BJ (cell line): ENCODE data around the gene PLEKHA7. TPM values are rescaled to one million over a fixed set of nuclear protein-coding genes. Genes with fewer than 3 reads are reported as not detected.

ENCODE experiments used
- CTCF ChIA-PET: fragments of 350-600 bp; formaldehyde crosslinking; extraction: SDS; loops from one replicate; lab custom pipeline; 2021; ENCODE audit warnings: antibody characterized with exemption, inconsistent platforms; lab: Yijun Ruan, JAX
- POLR2A ChIA-PET: fragments of 300-600 bp; sonication (Branson Sonifier 250); formaldehyde crosslinking; extraction: SDS; loops from one replicate; lab custom pipeline; 2021; ENCODE audit warnings: antibody characterized with exemption; lab: Charles Lee
- DNase-seq: peaks from one replicate; pipeline ENCODE4 v3.0.0-alpha.2; 2011; ENCODE audit warnings: low read depth
- H3K27me3 ChIP-seq: 2 replicates; pipeline ENCODE4 v1.6.0; 2011; ENCODE audit warnings: low read length; ENCODE audit not compliant: control insufficient read depth, insufficient read depth
- H3K36me3 ChIP-seq: 2 replicates; pipeline ENCODE4 v1.5.1; 2011; ENCODE audit warnings: low read length; ENCODE audit not compliant: control insufficient read depth, insufficient read depth
- H3K4me3 ChIP-seq: 2 replicates; pipeline ENCODE4 v1.5.1; 2011; ENCODE audit warnings: low read depth, mild to moderate bottlenecking, control low read depth, low read length
- polyA plus RNA-seq: library from polyadenylated mRNA; depleted of rRNA; stranded (reverse); fragments of >200 nt; gene quantifications from 2 replicates; pipeline ENCODE4 v1.2.3, GENCODE V29; 2011
- TF ChIP-seq, protein P1 (sequence below): IDR thresholded peaks from 2 replicates; pipeline ENCODE4 v1.5.1; 2011; ENCODE audit warnings: low read depth, mild to moderate bottlenecking, control low read depth, inconsistent platforms, low read length, moderate library complexity; ENCODE audit not compliant: insufficient read depth

The PLEKHA7 gene
- polyA plus RNA-seq, 1 experiment: 0.04 TPM

DNA sequence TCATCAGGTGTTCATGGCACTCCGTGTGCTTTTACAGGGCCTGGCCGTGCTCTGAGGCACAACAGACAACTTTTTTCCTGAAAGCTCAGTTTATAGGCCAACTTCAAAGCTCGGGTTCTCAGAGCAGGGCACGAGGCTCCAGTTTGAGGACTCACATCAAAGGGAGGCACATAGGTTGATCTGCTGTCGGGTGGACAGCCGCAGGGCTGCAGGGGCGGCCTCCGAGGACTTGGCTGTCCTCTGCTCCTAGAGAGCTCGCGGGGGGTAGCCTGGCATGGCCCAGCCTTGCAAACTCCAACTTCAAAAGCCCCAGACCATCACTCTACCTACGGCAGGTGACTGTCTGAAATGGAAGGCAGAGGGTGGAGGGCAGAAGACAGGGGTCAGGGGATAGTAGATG lies 244.2 kb downstream of the PLEKHA7 start:
- POLR2A ChIA-PET: no interaction called here
- DNase-seq: no peak
- TF ChIP-seq, protein P1, sequence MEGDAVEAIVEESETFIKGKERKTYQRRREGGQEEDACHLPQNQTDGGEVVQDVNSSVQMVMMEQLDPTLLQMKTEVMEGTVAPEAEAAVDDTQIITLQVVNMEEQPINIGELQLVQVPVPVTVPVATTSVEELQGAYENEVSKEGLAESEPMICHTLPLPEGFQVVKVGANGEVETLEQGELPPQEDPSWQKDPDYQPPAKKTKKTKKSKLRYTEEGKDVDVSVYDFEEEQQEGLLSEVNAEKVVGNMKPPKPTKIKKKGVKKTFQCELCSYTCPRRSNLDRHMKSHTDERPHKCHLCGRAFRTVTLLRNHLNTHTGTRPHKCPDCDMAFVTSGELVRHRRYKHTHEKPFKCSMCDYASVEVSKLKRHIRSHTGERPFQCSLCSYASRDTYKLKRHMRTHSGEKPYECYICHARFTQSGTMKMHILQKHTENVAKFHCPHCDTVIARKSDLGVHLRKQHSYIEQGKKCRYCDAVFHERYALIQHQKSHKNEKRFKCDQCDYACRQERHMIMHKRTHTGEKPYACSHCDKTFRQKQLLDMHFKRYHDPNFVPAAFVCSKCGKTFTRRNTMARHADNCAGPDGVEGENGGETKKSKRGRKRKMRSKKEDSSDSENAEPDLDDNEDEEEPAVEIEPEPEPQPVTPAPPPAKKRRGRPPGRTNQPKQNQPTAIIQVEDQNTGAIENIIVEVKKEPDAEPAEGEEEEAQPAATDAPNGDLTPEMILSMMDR: no peak
- H3K27me3 ChIP-seq: peaks cover 20% of the 10 kb centered on the region
- H3K4me3 ChIP-seq: no peak overlapping the region
- H3K36me3 ChIP-seq: no peaks in the 10 kb centered on the region
- CTCF ChIA-PET: interaction anchor here (0.7 to 1.6 kb wide), 3 partner anchors 16 to 24 kb away, joined by 3 to 4 read pairs (median 3); no protein-coding TSS in a partner anchor

DNA sequence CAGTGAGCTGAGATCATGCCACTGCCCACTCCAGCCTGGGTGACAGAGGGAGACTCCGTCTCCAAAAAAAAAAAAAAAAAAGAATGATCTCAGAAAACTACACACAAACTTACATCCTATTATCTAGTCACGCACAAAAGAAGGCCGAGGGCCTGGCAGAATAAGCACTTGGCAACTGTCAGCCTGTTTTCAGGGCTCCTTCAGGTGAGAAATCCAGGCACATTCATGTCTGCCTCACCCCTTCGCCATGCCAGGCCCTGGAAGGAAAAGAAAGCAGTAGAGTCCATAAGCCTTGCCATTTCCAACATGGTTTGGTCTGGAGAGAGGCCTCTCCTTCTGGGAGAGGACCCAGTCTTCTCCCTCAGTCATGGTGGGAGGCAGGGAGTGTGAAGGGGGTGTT lies 244.8 kb downstream of the PLEKHA7 start:
- H3K4me3 ChIP-seq: no peak overlapping the region
- no peaks in the 10 kb centered on the region for H3K36me3 ChIP-seq
- ChIA-PET POLR2A (no interaction called here), CTCF (interaction anchor here (0.7 to 1.3 kb wide), 2 partner anchors 16 to 19 kb away, joined by 3 read pairs; no protein-coding TSS in a partner anchor)
- no peak for DNase-seq
- TF ChIP-seq, protein P1: no peak
- H3K27me3 ChIP-seq: peaks cover 17% of the 10 kb centered on the region

GRCh38 chr11:16767957-16768356 lies 246.3 kb downstream of the PLEKHA7 start:
- no peak overlapping the region for H3K4me3 ChIP-seq
- ChIA-PET CTCF (interaction anchor here (1.1 to 1.2 kb wide), 2 partner anchors 15 to 18 kb away, joined by 4 to 5 read pairs; no protein-coding TSS in a partner anchor), POLR2A (no interaction called here)
- no peaks in the 10 kb centered on the region for H3K36me3 ChIP-seq
- peaks cover 13% of the 10 kb centered on the region for H3K27me3 ChIP-seq
- DNase-seq: no peak
- TF ChIP-seq, protein P1: no peak

GRCh38 chr11:16767137-16767536 lies 247.1 kb downstream of the PLEKHA7 start:
- ChIA-PET POLR2A (no interaction called here), CTCF (interaction anchor here (1.1 to 1.2 kb wide), 2 partner anchors 15 to 19 kb away, joined by 4 to 5 read pairs; no protein-coding TSS in a partner anchor)
- Histone ChIP-seq H3K27me3 (peaks cover 12% of the 10 kb centered on the region), H3K36me3 (no peaks in the 10 kb centered on the region), H3K4me3 (no peak overlapping the region)
- TF ChIP-seq, protein P1: no peak
- no peak for DNase-seq

GRCh38 chr11:16764888-16765287 lies 249.3 kb downstream of the PLEKHA7 start:
- Histone ChIP-seq H3K27me3 (peaks cover 12% of the 10 kb centered on the region; the same call in 1 of the 2 replicates), H3K4me3 (no peak overlapping the region), H3K36me3 (no peaks in the 10 kb centered on the region)
- CTCF ChIA-PET: interaction anchor here (1.8 kb wide), 1 partner anchor 21 kb away, joined by 7 read pairs; no protein-coding TSS in a partner anchor
- POLR2A ChIA-PET: no interaction called here
- TF ChIP-seq, protein P1: no peak
- no peak for DNase-seq
